KMS-11 (cell line): Measurements from ENCODE around the gene TANGO6.

Source experiments
- H2AFZ ChIP-seq: fragments of 200-600 bp; sonication (generic); 2 replicates; pipeline ENCODE4 v1.6.1; 2016; ENCODE audit warnings: antibody characterized with exemption, mixed run types, low read depth
- H3K27ac ChIP-seq: fragments of 200-600 bp; sonication (generic); 2 replicates; pipeline ENCODE4 v1.6.1; 2016; ENCODE audit warnings: mild to moderate bottlenecking, mixed run types
- H3K27me3 ChIP-seq: fragments of 200-600 bp; sonication (generic); 2 replicates; pipeline ENCODE4 v1.6.1; 2017; ENCODE audit warnings: mild to moderate bottlenecking, low read depth, mixed run types, moderate library complexity; ENCODE audit not compliant: insufficient read depth
- H3K36me3 ChIP-seq: fragments of 200-600 bp; sonication (generic); 2 replicates; pipeline ENCODE4 v1.6.1; 2017; ENCODE audit warnings: mild to moderate bottlenecking, mixed run types; ENCODE audit not compliant: insufficient read depth
- H3K4me1 ChIP-seq: fragments of 200-600 bp; sonication (generic); 2 replicates; pipeline ENCODE4 v1.6.1; 2016; ENCODE audit warnings: mild to moderate bottlenecking, low read depth, mixed run types; ENCODE audit not compliant: poor library complexity, severe bottlenecking
- H3K4me2 ChIP-seq: fragments of 200-600 bp; sonication (generic); 2 replicates; pipeline ENCODE4 v1.7.0; 2016; ENCODE audit warnings: mild to moderate bottlenecking, mixed run types
- H3K4me3 ChIP-seq: fragments of 200-600 bp; sonication (generic); IDR thresholded peaks from 2 replicates; pipeline ENCODE4 v1.6.1; 2017; ENCODE audit warnings: low read depth, low read length, mixed read lengths; ENCODE audit not compliant: insufficient read depth
- H3K79me2 ChIP-seq: fragments of 200-600 bp; sonication (generic); 2 replicates; pipeline ENCODE4 v1.6.1; 2016; ENCODE audit warnings: low read depth, mixed run types; ENCODE audit not compliant: insufficient read depth
- H3K9ac ChIP-seq: fragments of 200-600 bp; sonication (generic); 2 replicates; pipeline ENCODE4 v1.6.1; 2016; ENCODE audit warnings: mild to moderate bottlenecking, mixed run types
- H4K20me1 ChIP-seq: fragments of 200-600 bp; sonication (generic); 2 replicates; pipeline ENCODE4 v1.6.1; 2016; ENCODE audit warnings: mild to moderate bottlenecking, mixed run types; ENCODE audit not compliant: insufficient read depth
- TF ChIP-seq, protein P1 (sequence below): fragments of 200-600 bp; sonication (generic); conservative IDR thresholded peaks from 2 replicates; pipeline ENCODE4 v1.6.1; 2017; ENCODE audit warnings: low read depth, mild to moderate bottlenecking, antibody characterized with exemption, low read length, moderate library complexity, mixed read lengths

TANGO6 gene

DNA sequence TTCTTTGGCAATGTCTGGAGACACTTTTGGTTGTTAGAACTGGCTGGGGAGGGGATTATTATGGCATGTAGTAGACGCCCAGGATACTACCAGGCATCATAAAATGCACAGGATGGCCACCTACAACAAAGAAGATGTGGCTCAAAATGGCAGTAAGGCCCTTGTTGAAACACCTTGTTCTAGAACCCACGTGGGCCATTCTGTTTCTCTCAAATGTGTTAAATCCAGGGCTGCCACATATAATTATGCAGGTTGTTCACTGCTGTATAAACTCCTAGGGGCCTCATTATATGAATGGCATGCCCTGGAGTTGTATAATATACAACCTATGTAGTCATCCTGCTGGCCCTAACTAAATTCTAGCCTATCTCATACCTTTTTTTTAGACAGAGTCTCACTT lies 138.6 kb downstream of the TANGO6 start:
- Histone ChIP-seq H3K4me2 (no peak overlapping the region), H3K4me3 (no peak overlapping the region), H3K27me3 (no peaks in the 10 kb centered on the region), H2AFZ (no peak overlapping the region), H3K36me3 (no peaks in the 10 kb centered on the region), H3K9ac (no peak overlapping the region), H4K20me1 (no peaks in the 10 kb centered on the region), H3K4me1 (peaks cover 10% of the 10 kb centered on the region), H3K27ac (no peak overlapping the region), H3K79me2 (no peaks in the 10 kb centered on the region)
- TF ChIP-seq, protein P1, sequence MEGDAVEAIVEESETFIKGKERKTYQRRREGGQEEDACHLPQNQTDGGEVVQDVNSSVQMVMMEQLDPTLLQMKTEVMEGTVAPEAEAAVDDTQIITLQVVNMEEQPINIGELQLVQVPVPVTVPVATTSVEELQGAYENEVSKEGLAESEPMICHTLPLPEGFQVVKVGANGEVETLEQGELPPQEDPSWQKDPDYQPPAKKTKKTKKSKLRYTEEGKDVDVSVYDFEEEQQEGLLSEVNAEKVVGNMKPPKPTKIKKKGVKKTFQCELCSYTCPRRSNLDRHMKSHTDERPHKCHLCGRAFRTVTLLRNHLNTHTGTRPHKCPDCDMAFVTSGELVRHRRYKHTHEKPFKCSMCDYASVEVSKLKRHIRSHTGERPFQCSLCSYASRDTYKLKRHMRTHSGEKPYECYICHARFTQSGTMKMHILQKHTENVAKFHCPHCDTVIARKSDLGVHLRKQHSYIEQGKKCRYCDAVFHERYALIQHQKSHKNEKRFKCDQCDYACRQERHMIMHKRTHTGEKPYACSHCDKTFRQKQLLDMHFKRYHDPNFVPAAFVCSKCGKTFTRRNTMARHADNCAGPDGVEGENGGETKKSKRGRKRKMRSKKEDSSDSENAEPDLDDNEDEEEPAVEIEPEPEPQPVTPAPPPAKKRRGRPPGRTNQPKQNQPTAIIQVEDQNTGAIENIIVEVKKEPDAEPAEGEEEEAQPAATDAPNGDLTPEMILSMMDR: no peak

DNA sequence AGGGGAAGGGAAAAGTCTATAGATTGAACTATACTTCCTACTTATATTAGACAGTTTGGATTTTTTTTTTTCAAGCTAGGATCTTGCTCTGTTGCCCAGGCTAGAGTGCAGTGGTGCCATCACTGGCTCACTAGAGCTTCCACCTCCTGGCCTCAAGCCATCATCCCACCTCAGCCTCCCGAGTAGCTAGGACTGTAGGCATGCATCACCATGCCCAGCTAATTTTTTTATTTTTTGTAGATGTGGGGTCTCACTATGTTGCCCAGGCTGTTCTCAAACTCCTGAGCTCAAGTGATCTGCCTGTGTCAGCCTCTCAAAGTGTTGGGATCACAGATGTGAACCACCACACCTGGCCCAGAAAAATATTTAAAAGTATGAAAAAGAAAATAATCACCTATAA lies 141.1 kb downstream of the TANGO6 start:
- no peak overlapping the region for H2AFZ ChIP-seq
- no peaks in the 10 kb centered on the region for H3K36me3 ChIP-seq
- H3K4me2 ChIP-seq: no peak overlapping the region
- H3K27me3 ChIP-seq: no peaks in the 10 kb centered on the region
- no peak overlapping the region for H3K9ac ChIP-seq
- no peaks in the 10 kb centered on the region for H4K20me1 ChIP-seq
- no peak overlapping the region for H3K4me3 ChIP-seq
- no peak overlapping the region for H3K27ac ChIP-seq
- no peaks in the 10 kb centered on the region for H3K4me1 ChIP-seq
- TF ChIP-seq, protein P1: no peak
- H3K79me2 ChIP-seq: no peaks in the 10 kb centered on the region

GRCh38 chr16:68985268-68985667 lies 141.9 kb downstream of the TANGO6 start:
- Histone ChIP-seq H3K4me1 (no peaks in the 10 kb centered on the region), H3K4me3 (no peak overlapping the region), H2AFZ (no peak overlapping the region), H3K9ac (no peak overlapping the region), H4K20me1 (no peaks in the 10 kb centered on the region), H3K36me3 (no peaks in the 10 kb centered on the region), H3K79me2 (no peaks in the 10 kb centered on the region), H3K4me2 (no peak overlapping the region), H3K27ac (no peak overlapping the region), H3K27me3 (no peaks in the 10 kb centered on the region)
- TF ChIP-seq, protein P1: no peak

DNA sequence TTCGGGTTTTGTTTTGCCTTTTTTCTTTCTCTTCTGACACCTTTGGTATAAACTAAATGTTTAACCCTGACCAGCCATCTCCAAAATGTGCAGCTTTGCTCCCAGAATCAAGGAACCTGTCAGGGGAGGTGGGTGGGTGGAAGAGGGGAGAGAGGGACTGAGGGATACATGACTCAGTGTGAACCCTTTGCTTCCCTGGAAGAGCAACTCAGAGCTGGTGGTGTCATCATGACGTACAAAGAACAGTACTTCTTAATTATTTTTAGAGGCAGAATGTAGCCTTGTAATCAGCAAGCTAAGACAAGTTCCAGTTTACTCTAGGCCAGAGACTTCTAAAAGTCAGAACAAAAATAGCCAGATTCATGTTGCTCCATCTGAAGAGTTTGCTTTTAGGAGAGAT lies 142.5 kb downstream of the TANGO6 start:
- Histone ChIP-seq H3K27me3 (no peaks in the 10 kb centered on the region), H2AFZ (no peak overlapping the region), H4K20me1 (no peaks in the 10 kb centered on the region), H3K4me2 (no peak overlapping the region), H3K79me2 (no peaks in the 10 kb centered on the region), H3K4me1 (no peaks in the 10 kb centered on the region), H3K36me3 (no peaks in the 10 kb centered on the region), H3K27ac (no peak overlapping the region), H3K4me3 (no peak overlapping the region), H3K9ac (no peak overlapping the region)
- TF ChIP-seq, protein P1: no peak
